HTR-8/SVneo (cell line): ENCODE measurements around the gene AQP12B.
"Not testable (repeated sequence)": the region's sequence is repeated elsewhere in the genome, so short reads cannot be mapped to it uniquely, and the experiment has no call there.

Experiments
- DNase-seq: peaks from one replicate; pipeline ENCODE4 v3.0.0; 2011; ENCODE audit warnings: low spot score, mixed read lengths; ENCODE audit not compliant: insufficient read length
- FAIRE-seq: peaks from 2 replicates; lab custom pipeline; 2011; peaks lifted over from hg19 to GRCh38; lab: Jason Lieb, UNC

The AQP12B gene

GRCh38 chr2:240702640-240703011 is 19.9 kb upstream of the AQP12B start:
- FAIRE-seq, result no peak
- DNase-seq, result no peak

DNA sequence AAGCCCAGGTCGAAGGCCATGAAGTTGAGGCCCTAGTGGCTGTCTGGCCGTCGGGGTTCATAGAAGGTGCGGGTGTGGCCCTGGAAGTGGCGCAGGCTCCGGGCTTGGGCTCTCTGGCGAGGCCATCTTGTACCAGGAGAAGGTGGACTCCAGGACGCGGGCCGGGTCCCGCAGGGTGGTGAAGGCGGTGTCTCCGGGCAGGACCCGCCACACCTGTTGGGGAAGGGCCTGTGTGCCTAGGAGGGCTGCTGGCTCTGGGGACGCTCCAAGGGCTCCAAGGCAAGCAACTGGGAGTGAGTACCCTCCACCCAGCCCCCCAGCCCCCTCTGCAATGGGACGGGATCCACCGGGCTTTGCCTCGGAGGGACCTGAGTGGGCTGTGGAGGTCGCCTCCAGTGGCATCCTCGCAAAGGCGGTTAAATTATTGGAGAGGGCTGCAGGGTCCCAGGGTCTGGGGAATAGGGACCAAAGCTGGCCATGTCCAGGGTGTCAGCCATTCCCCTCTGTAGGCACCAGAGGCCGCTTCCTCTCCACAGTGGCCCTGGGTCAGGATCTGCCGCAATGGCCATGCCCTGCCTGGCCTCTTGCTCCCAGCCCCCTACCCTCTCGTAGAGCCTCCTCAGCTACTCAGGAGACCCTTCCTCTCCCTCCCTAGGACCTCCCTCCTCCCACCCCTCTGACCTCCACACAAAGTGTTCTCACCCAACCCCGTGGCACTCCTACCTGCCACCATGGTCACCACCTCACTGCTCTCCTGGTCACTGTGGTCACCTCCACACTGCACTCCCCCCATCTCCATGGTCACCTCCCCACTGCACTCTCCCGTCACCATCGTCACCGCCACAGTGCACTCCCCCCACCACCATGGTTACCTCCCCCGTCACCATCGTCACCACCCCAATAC is 19.3 kb upstream of the AQP12B start:
- FAIRE-seq (no peak), DNase-seq (no peak)

GRCh38 chr2:240701091-240701735 is 18.5 kb upstream of the AQP12B start:
- FAIRE-seq (no peak), DNase-seq (no peak)

DNA sequence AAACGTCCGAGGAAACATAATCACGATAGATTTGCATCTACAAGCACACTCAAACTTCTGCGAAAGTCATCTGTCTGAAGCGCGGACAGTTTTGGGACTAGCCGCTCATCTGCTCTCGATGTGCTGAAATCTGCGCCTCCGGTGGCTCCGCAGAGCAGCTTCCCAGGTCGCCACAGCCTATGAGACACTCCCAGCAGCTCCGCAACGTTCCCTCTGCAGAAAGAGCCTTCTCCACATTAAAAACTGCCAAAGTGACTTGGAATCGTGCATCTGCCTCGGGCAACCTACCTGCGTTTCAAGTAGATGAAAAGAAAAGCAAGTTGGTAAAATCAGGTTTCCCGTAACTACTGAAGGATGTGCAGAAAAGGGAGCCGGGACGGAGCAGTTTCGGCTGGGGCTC is 17.9 kb upstream of the AQP12B start:
- not testable (repeated sequence) for FAIRE-seq, DNase-seq

- DNase-seq, result not testable (repeated sequence)
- peak; percentile 58 for FAIRE-seq
Measured at GRCh38 chr2:240699835-240700234, 17.1 kb upstream of the AQP12B start.

DNA sequence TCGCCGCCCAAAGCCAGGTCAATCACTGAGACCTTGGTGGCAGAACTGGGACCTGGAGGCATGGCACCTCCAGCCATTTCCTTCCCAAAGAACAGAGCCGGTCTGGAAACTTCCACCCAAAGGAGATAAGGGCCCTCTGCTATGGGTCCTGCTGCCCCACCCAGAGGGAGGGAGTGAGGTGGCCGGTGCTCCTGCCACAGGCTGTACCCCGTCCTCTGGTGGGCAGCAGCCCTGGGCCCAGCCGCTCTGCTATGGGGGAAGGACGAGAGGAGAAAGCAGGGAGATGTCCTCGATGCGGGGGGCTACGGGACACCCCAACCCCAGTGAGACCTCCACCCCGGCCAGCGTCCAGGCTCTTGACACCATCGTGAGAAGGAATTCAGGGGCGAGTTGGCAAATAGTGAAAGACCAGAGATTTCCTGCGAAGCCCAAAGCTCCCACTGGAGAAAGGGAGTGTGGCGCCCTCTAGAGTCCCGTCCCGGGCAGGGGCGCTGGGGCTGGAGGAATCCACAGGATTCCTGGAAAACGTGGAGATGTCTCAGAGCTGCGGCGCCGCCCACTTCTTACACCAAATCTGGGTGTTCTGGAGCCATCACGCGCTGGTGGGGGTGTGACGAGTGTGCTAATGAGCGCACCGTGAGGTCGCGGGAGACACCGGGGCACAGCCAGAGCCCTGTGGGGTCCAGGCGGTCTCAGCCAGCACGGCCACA is 16.3 kb upstream of the AQP12B start:
- FAIRE-seq, result peak; percentile 95
- DNase-seq, result not testable (repeated sequence)

DNA sequence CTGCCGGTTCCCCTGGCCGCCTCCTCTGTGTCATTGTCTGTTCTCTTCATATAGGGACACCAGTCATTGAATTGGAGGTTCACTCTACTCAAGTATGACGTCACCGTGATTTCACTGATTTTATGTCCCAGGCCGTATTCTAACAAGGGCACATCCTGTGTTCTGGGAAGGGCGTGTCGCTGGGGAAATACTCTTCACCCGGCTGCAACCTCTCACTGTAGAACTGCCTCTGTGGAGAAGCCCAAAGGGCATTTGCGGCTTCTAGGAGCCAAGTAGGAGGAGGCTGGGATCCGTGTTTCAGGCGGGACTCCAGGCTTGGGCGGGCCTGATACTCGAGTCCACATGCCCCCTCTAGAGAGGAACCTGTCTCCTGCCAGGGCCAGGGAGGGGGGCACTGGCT is 13.8 kb upstream of the AQP12B start:
- not testable (repeated sequence) for DNase-seq, FAIRE-seq

DNA sequence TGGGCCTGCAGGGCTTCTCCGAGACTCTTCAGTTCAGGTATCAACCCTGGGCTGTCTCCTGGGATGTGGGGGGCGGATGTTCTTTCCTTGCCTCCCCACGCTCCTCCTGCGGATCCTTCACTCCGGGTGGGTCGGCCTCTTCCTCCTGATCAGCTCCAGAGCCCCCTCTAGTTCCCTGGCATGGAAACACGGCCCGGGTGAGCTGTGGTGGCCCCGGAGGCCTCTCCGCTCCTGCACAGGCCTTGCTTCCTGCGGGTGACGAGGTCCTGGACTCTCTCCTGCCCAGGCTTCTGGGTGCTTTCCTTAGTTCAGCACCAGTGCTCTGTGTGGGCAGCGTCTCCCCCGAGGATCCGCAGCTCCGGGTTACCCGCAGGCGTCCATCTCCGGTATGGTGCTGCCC is 12.9 kb upstream of the AQP12B start:
- not testable (repeated sequence) for DNase-seq
- peak; percentile 16 for FAIRE-seq

- FAIRE-seq, result not testable (repeated sequence)
Measured at GRCh38 chr2:240694304-240694703, 11.6 kb upstream of the AQP12B start.

GRCh38 chr2:240692583-240693561 is 10.2 kb upstream of the AQP12B start:
- DNase-seq, result not testable (repeated sequence)
- FAIRE-seq, result peak; percentile 9

More at GRCh38 chr2:240694304-240694703, 11.6 kb upstream of the AQP12B start:
- DNase-seq, result not testable (repeated sequence)

GRCh38 chr2:240691631-240692420 is 9.1 kb upstream of the AQP12B start, which contains the start of gene AQP12A:
AQP12A (plus strand) TSS chr2:240691866; CDS start chr2:240691914, 48 bp downstream.
- peak; percentile 23 for FAIRE-seq
- not testable (repeated sequence) for DNase-seq

GRCh38 chr2:240691075-240691427 is 8.4 kb upstream of the AQP12B start:
- not testable (repeated sequence) for FAIRE-seq, DNase-seq

DNA sequence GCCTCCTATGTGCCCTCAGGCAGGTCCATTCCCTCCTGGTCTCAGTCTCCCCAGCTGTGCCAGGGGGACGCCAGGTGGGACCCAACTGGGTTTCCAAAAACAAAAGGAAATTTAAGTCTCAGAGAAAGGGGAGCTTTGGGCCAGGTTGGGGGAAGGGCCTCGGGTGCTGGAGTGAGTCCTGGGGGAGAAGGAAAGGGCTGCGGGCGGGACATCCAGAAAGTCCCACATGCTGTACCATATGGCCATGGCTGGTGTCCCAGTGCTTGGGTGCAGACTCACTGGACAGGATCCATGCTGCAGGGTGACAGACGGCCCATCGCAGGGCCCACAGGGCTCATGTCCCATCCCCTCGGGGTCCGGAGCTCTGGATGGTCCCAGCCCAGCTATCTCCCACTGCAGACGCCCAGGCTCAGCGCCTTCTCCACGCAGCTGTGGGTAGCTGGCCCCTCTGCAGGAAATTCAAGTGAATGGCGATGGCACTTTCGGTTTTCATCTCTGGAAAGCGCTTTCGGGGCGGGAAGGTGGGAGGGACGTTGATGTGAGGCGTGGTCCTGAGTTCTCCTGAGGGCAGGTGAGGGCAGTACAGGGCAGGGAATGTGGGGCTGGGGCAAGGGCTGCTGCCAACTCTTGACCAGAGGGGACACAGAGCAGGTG is 7.9 kb upstream of the AQP12B start:
- not testable (repeated sequence) for DNase-seq
- FAIRE-seq, result peak; percentile 26

GRCh38 chr2:240689975-240690374 is 7.3 kb upstream of the AQP12B start:
- FAIRE-seq (no peak), DNase-seq (no peak)

- FAIRE-seq (no peak), DNase-seq (no peak)
Measured at GRCh38 chr2:240688553-240688919, 5.9 kb upstream of the AQP12B start.

- no peak for FAIRE-seq
- no peak for DNase-seq
Measured at GRCh38 chr2:240687741-240688552, 5.3 kb upstream of the AQP12B start.

- FAIRE-seq (no peak), DNase-seq (no peak)
Measured at GRCh38 chr2:240687045-240687740, 4.5 kb upstream of the AQP12B start.
